DLD1 (cell line): Measurements from ENCODE around the gene RPS6KL1.

Source experiments
- in situ Hi-C: cut with HindIII; loops from 2 replicates; pipeline ENCODE4 v1.10.0; 2017; ENCODE audit warnings: low sequenced_read_pairs

RPS6KL1 gene

DNA sequence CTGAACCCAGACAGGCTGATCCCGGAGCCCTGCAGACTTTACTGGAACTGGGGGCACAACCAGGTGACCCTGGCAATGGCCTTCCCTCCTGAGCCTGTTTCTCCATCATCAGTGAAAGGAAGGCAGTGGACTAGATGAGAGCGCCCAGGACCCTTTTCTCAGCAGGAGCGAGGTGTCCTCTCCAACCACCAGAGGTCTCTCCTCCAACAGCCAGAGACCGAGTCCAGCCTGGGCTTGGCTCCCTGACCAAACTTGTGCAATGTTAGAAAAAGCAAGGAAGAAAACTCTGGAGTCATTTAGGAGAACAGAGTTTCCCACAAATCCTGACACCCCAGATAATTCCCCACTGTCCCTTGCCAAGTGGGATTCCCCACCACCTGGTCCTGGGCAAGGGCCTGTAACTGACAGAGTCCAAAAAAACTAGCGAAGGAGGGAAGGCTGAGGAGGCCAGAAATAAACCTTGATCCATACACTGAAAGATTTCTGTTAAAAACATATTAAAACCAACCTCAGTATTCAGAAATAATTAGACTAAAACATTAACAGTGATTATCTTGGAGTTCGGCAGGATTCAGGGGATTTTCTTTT is 9.0 kb downstream of the RPS6KL1 start:
- in situ Hi-C loops: no loop called here

DNA sequence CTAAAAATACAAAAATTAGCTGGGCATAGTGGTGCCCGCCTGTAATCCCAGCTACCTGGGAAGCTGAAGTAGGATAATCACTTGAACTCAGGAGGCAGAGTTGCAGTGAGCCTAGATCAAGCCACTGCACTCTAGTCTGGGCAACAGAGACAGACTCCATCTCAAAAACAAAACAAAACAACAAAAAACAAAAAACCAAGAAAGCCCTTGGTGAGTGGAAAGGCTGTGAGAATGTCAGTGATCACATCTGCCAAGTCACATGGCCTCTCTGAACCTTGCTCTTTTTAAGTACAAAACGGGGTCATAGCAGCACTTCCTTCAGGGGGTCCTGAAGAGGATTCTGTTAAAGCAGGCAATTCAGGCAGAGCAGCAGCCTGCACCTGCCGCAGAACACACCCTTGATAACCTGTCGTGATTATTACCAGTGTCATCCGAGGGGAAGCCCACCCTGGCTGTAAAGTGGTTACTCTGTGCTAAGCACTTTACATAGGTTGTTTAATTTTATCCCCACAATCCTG is 9.6 kb downstream of the RPS6KL1 start:
- in situ Hi-C loops: no loop called here

DNA sequence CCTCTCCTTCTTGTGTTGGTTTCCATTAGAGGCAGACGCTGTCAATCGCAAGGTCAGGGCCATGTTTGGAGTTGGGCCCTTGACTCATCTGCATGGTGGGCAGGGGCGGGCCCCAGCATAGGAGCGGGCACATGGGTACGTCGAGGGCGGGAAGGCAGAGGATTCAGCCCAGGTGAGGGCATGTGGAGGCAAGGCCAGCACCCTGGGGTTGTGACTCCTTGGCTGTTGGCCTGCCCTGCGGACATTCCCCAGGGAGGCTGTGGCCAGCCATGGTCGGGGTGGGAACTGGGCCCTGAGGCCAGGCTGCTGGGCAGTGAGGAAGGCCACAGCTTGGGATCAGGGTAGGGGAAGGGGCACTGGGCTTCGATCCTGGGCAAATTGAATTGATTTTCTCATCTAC is 10.3 kb downstream of the RPS6KL1 start:
- in situ Hi-C loops: no loop called here

DNA sequence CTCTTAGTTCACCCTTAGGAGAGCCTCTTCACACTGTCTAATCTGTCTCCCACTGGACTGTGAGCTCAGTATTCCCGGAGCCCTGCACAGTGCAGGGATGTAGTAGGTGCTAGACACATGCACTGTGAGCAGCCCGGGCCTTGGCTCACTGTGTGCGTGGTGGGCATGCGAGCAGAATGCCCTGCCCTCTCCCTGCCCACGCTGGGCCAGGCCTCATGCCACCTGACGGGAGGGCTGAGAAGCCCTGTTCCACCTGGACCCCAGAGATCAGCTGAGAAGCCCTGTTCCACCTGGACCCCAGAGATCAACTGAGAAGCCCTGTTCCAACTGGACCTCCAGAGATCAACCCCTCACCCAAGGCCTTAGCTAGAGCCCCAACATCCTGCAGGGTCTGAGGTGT is 10.9 kb downstream of the RPS6KL1 start:
- in situ Hi-C loops: no loop called here

DNA sequence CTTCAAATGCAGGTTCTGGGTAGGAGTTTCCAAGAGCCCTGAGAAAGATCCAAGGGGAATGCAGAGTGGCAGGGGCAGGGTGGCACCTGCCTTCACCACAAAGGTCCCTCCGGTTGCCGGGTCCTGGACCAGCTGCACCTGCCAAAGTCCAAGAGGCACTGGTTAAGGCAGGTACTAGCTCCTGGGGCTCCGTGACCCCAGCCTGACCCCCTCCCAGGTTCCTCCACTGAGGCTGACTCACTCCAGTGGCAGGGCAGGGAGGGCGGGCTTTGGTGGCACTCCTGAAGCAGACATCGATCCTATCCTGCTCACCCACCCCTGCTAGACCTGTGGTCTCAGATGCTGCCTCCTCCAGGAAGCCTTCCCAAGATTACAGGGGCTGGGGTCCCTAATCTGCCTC is 11.4 kb downstream of the RPS6KL1 start:
- in situ Hi-C loops: no loop called here

DNA sequence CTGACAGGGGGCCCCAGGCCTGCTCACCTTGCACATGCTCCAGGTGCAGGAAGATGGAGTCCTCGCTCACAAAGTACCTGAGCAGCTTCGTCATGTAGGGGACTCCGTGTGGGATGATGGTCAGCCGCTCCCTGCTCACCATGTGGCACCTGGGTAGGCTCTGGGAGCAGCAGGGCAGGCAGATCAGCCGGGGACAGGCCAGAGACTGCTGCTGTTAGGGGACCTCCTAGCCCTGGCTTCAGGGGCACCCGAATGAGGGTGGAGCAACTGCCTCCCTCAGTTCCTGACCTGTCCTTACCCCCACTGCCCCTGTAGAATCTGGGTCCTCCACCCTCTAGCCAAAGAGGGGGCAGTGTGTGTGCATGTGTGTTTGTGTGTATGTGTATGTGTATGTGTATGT is 11.8 kb downstream of the RPS6KL1 start:
- in situ Hi-C loops: no loop called here

DNA sequence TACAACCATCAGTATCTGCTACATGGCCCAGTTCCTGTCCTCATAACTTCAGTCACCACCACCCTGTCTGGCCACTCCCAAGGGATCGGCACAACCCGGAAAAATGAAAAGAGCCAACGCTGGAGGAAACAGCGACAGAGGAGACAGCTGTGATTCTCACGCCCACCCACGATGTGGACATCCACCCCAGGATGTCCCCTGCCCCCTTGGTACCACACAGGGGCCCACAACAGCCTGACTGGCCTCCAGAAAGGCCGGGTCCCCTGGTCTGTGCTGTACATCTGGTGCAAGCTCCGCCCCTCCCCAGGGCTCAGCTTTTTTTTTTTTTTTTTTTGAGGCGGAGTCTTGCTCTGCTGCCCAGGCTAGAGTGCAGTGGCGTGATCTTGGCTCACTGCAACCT is 12.5 kb downstream of the RPS6KL1 start:
- in situ Hi-C loops: no loop called here

DNA sequence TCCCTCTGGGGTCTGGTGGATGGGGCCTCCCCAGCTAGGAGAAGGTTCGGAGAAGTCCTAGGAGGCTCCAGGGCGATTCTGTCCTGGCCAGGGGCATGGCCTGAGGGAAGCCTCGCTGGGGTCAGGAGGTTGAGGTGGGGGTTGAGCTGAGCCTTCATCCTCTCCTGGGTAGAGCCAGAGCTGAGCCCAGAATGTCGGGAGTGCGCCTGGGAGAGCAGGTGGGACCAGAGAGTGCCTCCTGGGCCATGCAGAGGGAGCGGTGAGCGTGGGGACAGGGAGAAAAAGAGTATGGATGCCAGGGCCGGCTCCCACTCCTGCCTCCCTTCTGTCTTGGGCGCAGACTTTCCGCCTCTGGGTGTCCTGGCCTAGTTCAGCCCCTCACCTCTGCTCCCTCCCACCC is 13.1 kb downstream of the RPS6KL1 start:
- in situ Hi-C loops: loop anchor here (5.0 kb wide), 1 partner anchor 53 kb away; no protein-coding TSS in a partner anchor

DNA sequence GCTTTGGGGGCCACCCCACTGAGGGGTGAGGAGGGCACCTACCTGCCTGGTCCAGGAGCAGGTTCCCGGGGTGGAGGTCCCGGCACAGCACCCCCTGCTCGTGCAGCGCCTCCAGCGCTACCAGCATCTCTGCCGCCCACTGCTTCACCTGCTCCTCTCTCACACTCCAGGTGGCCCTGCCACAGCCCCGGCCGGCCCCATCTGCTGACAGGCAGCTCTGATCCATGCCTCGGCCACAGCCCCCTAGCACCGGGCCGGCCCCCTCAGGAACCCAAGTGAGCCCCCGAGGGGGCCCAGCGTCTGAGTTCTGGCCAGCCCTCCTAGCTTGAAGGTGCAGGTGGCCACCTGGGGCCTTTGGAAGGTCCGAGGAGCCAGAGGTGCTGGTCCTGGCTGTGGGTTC is 13.6 kb downstream of the RPS6KL1 start:
- in situ Hi-C loops: loop anchor here (5.0 kb wide), 1 partner anchor 52 kb away; no protein-coding TSS in a partner anchor

DNA sequence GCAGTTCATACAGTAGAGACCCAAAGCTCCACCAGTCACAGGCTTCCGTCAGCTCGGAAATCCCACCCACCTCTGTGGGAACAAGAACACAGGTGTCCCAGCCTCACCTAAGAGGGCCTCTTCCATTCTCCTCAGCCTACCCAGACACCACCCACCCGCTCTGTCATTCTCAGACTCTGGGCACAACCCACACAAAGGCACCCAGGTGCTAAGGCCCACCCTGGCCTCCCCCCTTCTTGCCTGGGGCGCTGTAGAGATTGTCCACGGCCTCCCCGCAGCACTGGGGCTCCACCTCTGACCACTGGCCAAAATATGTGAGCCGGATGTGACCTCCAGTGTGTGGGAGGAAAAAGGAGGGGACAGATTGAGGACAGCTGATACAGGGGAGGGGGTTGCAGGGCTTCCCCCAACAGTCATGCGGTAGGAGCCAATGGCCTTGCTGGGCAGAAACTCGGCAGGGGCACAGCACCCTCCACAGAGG is 14.2 kb downstream of the RPS6KL1 start:
- in situ Hi-C loops: loop anchor here (5.0 kb wide), 1 partner anchor 52 kb away; no protein-coding TSS in a partner anchor

DNA sequence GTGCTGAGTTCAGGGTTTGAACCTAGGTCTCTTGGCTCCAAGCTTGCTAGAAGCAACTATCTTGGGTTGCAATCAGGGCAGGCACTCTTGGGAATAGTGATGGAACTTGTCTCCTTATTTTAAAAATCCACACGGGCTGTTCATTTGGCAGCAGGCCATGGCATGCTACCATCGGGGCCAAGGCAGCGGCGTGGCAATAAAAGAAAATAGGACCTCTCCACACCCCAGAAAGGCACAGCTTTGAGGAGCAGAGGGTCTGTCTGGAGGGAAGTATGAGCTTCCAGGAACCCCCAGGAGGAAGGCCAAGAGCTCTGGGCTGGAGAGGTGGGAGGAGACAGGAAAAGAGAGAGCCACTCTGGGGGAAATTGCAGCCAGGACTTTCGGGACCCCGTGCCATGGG is 15.3 kb downstream of the RPS6KL1 start:
- in situ Hi-C loops: loop anchor here (5.0 kb wide), 1 partner anchor 50 kb away; no protein-coding TSS in a partner anchor

DNA sequence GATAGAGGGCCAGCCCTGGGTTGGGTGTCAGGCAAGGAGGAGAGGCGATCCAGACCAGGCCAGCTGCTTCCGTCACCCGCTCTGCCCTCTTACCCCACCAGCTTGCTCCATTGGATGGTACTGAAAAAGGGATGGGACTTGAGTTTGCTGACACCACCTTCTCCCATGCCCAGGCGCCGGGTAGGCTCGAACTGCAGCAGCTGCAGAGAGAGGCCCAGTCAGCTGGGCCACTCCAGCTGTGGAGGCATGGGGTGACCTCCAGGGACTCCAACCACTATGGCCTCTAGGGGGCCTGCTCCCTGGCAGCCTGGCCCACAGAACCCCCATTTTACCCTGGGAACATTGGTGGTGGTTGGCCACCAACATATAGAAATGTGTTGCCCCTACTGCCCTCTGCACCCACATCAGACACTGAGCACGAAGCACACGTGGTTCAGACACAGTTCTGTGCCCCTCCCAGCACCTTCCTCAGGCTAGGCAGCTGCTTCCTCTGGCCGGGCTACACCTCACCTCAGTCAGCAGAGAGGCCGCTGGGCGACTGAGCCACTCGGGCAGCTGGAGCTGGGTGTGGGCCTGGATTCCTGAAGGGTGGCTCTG is 16.0 kb downstream of the RPS6KL1 start:
- in situ Hi-C loops: loop anchor here (5.0 kb wide), 1 partner anchor 50 kb away; no protein-coding TSS in a partner anchor

DNA sequence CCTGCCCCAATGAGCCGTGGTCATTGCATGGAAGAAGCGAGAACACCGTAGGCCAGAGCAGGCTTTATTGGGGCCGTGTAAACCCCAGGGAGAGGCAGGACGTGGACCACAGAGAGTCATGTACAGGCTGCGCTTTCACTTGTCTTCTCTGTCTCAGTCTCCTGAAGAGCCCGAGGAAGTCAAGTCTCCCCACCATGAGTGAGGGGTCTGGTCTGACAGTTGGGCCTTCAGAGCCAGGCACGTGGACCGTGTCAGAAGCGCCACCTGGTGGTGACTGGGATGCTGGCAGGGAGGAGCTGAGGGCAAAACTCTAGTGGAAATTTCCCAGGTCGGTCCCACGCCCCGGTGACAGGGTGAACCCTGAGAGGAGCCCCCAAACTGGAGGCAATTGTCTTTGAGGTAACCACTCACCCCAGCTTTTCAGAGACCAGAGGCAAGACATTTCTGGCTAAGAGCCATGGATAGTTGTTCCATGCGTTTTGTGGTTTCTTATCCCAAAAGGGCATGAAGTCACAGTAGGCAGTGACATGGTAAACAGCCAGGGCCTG is 17.4 kb downstream of the RPS6KL1 start:
- in situ Hi-C loops: loop anchor here (5.0 kb wide), 1 partner anchor 48 kb away; no protein-coding TSS in a partner anchor

DNA sequence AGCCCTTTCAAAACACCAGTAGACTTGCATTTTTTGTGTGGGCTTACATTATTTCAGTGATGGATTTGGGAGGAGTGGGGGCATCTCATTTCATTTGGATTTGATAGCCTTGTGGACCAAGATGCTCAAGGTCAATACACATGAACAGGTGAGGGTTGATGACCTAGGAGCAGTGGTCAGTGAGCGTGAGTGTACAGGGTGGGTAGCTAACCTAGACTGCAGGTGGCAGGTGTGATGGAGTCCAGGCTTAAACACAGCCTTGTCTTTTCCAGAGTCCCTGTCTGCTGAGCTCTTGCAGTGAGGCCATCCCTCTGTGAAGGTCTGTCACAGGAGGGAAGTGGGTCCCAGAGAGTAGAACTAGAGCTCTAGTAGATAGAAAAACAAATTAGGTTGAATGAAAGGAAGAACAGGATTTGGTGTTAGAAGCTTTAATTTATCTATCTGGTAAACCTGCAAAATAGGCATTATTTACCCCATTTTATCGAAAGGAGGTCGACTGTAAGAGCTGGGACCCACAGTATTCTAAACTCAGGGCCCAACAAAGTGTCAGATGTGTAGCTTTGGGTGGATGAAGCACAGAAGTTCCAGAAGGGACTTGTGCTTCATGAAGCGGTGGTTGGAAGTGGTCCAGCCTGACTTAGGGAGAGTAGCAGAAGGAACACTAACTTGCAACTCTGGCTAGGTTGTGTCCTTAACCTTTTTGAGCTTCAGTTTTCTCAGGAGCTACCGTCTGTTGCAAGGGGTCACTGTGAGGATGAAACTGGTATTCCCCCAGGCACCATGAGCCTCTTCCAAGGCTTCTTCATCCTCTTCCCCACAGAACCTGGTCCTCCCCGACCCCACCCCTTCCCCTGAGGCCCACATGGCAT is 18.2 kb downstream of the RPS6KL1 start:
- in situ Hi-C loops: loop anchor here (5.0 kb wide), 1 partner anchor 48 kb away; no protein-coding TSS in a partner anchor

DNA sequence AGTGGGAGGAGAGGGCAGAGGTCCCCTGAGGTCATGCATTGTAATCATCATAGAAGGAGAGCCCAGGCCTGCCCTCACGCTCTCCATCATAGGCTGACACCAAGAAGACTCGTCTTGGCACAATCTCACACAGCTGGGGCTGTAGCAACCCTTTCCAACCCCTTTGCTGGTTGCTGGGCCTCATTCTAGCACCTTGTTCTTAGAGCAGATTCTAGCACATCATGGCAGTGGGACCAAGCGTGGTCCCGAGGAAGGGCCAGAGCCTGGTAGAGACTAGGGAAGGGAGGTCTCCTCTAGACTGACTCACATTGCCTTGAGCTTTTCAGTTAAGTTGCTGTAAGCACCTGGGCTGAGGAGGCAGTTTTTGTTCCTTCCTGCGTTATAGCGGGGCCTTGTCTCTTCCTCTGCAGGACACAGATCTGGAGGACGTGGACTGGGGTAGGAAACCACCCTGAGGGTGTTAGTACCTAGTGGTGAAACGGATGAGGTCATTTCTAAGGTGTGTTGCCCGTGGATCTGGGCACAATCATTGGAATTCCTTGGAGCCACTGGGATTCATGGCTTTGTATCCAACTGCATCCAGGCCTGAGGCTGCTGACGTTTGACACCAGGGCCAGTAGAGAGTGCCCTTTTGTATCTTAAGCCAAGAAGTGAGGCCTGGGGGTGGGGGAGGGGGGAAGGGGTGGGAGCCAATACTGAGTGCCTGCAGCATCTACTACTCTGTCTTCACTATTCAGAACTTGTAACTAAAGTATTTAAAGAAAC is 19.9 kb downstream of the RPS6KL1 start:
- in situ Hi-C loops: no loop called here

DNA sequence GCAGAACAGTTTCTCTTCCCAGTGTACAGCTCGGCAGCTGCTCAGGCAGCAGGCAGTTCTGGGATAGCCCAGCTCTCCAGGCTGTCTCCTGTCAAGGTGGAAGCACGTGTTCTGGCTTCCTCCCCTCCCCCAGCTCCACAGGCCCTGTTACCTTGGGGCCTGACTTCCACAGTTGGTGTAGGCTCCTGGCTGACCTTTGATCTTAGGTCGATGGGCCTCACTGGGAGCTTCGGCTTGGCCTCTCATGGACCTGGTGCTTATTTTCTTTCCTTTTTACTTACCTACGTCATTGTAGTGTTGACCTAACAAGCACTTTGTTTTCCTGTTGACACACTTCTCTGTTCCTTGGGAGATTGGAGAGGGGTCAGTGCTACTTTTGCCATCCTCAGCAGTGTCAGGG is 24.4 kb downstream of the RPS6KL1 start:
- in situ Hi-C loops: no loop called here

DNA sequence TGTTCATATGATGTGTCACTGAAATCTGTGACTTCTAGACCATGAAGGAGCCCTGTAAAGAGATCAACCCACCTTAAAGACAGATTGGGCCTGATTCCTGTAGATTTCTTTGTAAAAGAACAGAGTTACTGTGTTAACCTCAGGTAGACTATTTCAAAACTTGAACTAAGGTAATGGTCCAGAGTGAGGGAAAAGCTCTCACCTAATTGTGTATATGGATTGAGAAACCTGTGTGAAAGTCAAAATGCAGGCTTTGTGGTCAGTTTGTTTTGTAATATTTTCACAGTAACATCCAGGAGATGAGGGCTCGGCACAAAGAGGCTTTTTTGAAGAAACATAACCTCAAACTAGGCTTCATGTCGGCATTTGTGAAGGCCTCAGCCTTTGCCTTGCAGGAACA is 25.0 kb downstream of the RPS6KL1 start:
- in situ Hi-C loops: no loop called here

DNA sequence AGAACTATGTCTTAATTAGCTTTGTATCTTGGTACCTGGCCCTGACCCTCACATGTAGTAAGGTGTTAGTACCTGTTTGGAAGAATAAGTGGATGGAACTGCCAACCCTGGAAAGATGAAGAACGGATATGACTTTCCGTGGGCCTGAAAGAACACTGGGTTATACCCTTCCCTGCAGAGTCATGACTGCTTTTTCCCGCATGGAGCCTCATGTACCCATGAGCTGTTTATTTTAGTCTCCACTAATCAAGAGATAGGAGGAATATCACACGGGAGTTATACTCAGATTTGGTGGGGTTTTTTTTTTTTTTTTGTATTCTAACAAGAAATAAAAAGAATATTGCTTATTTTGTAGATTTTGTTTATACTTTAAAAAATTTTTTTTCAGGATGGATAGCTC is 25.4 kb downstream of the RPS6KL1 start:
- in situ Hi-C loops: no loop called here

DNA sequence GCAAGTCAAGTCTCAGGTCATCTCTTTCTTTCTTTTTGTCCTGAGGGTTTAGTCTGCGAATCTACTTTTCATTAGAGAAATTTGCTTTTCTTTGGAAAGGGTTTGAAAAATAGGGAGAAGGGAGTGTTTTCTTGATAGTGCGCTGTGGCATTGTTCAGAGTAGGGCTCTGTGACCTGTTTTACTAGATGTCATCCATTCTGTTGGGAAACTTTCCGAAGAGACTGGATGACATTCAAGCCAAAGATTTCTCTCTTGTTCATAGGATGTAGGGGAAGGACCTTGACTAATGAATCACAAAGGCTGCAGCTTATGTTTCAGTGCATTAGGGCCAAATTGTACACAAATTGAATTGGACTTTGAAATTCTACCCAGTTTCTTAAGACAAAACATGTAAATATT is 26.7 kb downstream of the RPS6KL1 start:
- in situ Hi-C loops: no loop called here

DNA sequence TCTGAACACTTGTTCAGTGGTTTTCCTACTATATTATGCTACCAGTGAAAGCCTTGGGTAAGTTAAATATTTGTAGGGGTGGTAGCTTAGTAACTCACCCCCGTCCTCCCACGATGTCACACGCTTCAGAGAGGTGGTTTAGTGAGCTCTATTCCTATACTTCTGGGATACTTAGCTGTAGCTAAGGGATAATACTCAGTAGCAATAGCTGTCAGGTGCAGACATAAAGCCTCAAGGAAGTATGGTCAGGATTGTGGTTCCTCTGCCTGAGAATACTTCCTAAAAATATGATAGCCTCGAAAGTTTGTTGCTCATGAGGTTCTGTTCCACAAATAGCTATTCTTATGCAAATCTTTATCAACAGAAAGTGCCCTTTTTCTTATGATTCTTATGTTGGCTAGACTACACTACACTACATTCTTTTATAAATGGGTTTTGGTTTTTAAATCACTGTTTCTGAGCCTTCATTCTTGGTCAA is 29.4 kb downstream of the RPS6KL1 start:
- in situ Hi-C loops: no loop called here
